H1 (cell line): ENCODE measurements around the gene HIPK2. TPM values are rescaled to one million over a fixed set of nuclear protein-coding genes. Genes with fewer than 3 reads are reported as not detected.

Experiments
- CTCF ChIA-PET: fragments of 300-600 bp; sonication (Branson Sonifier 250); formaldehyde crosslinking; loops from one replicate; lab custom pipeline; 2021; ENCODE audit not compliant: partially characterized antibody; lab: Charles Lee
- POLR2A ChIA-PET: fragments of 300-600 bp; sonication (Branson Sonifier 250); formaldehyde crosslinking; loops from one replicate; lab custom pipeline; 2021; ENCODE audit warnings: inconsistent platforms; ENCODE audit not compliant: partially characterized antibody; lab: Charles Lee
- DNase-seq, 2 experiments: peaks; one replicate each; pipeline versions ENCODE4 v3.0.0 to v3.0.0-alpha.2; 2010 to 2022; ENCODE audit warnings: low spot score in 2 of 2, low read depth in 1 of 2, mixed read lengths in 1 of 2
- FAIRE-seq: peaks from 2 replicates; lab custom pipeline; 2011; peaks lifted over from hg19 to GRCh38; lab: Jason Lieb, UNC
- H2AFZ ChIP-seq: 2 replicates; pipeline ENCODE4 v1.8.1; 2012; ENCODE audit warnings: low read length, inconsistent platforms
- H2AK5ac ChIP-seq: 2 replicates; pipeline ENCODE4 v1.6.1; 2013; ENCODE audit warnings: low read depth, low read length
- H2BK120ac ChIP-seq: replicated peaks from 2 replicates; pipeline ENCODE3; 2013; ENCODE audit warnings: low read depth, low read length, inconsistent platforms
- H2BK12ac ChIP-seq: 2 replicates; pipeline ENCODE4 v1.6.1; 2013; ENCODE audit warnings: low read depth, low read length
- H2BK15ac ChIP-seq: 2 replicates; pipeline ENCODE4 v1.6.1; 2013; ENCODE audit warnings: low read length
- H2BK20ac ChIP-seq: 2 replicates; pipeline ENCODE4 v1.6.1; 2013; ENCODE audit warnings: low read length
- H2BK5ac ChIP-seq: 2 replicates; pipeline ENCODE4 v1.6.1; 2013; ENCODE audit warnings: low read depth, low read length
- H3K14ac ChIP-seq: 2 replicates; pipeline ENCODE4 v1.6.1; 2013; ENCODE audit warnings: inconsistent platforms; ENCODE audit not compliant: insufficient read length
- H3K18ac ChIP-seq: 2 replicates; pipeline ENCODE4 v1.6.1; 2013; ENCODE audit warnings: low read length; ENCODE audit errors: extremely low read depth
- H3K23ac ChIP-seq: 2 replicates; pipeline ENCODE4 v1.6.1; 2013; ENCODE audit warnings: inconsistent platforms; ENCODE audit not compliant: insufficient read length
- H3K23me2 ChIP-seq: 2 replicates; pipeline ENCODE4 v1.6.1; 2013; ENCODE audit warnings: low read depth, low read length
- H3K27ac ChIP-seq: 2 replicates; pipeline ENCODE4 v1.6.1; 2011; ENCODE audit warnings: low read depth, low read length, inconsistent platforms
- H3K27me3 ChIP-seq, 4 experiments: replicated peaks in 1 of 4; 1 replicate in 1 of 4; 2 replicates in 3 of 4; pipeline versions ENCODE4 v1.6.1 to v1.8.1; 2011 to 2013; ENCODE audit warnings: low read length in 3 of 4, mild to moderate bottlenecking in 3 of 4, inconsistent platforms in 2 of 4, mixed read lengths in 2 of 4, moderate library complexity in 1 of 4; ENCODE audit not compliant: control insufficient read depth in 3 of 4, insufficient read depth in 3 of 4; ENCODE audit errors: extremely low read depth in 1 of 4
- H3K36me3 ChIP-seq, 4 experiments: 2 replicates each; pipeline versions ENCODE4 v1.6.1 to v1.8.1; 2011 to 2013; ENCODE audit warnings: mild to moderate bottlenecking in 4 of 4, low read length in 3 of 4, moderate library complexity in 2 of 4, control low read depth in 1 of 4, inconsistent platforms in 1 of 4; ENCODE audit not compliant: insufficient read depth in 4 of 4, control insufficient read depth in 2 of 4
- H3K4ac ChIP-seq: replicated peaks from 2 replicates; pipeline ENCODE3; 2013; ENCODE audit warnings: low read length, low read depth, mixed read lengths, inconsistent platforms; ENCODE audit not compliant: insufficient read length
- H3K4me1 ChIP-seq, 4 experiments: replicated peaks in 1 of 4; 1 replicate in 1 of 4; 2 replicates in 3 of 4; pipeline versions ENCODE4 v1.6.1 to v1.8.1; 2011 to 2013; ENCODE audit warnings: low read length in 3 of 4, inconsistent platforms in 2 of 4, mixed read lengths in 1 of 4; ENCODE audit not compliant: insufficient read depth in 4 of 4, control insufficient read depth in 3 of 4
- H3K4me2 ChIP-seq, 2 experiments: 2 replicates each; pipeline versions ENCODE4 v1.6.1 to v1.8.1; 2011 to 2013; ENCODE audit warnings: low read depth in 2 of 2, low read length in 2 of 2, control low read depth in 1 of 2, inconsistent platforms in 1 of 2, mild to moderate bottlenecking in 1 of 2; ENCODE audit not compliant: insufficient read depth in 1 of 2
- H3K4me3 ChIP-seq, 4 experiments: fragments of 200-600, 300-600 bp in 1 of 4; sonication (generic), shearing (Covaris generic), sonication (Bioruptor Twin) in 1 of 4; 2 replicates each; pipeline versions ENCODE4 v1.5.1 to v1.8.1; 2011 to 2016; ENCODE audit warnings: low read length in 4 of 4, low read depth in 3 of 4, control low read depth in 2 of 4, inconsistent platforms in 2 of 4, mild to moderate bottlenecking in 2 of 4, mixed read lengths in 1 of 4, moderate library complexity in 1 of 4; ENCODE audit not compliant: insufficient read depth in 2 of 4; ENCODE audit errors: extremely low read depth in 1 of 4
- H3K56ac ChIP-seq: replicated peaks from 2 replicates; pipeline ENCODE3; 2013; ENCODE audit warnings: low read depth, mild to moderate bottlenecking, mixed read lengths, low read length, inconsistent platforms; ENCODE audit not compliant: insufficient read length
- H3K79me1 ChIP-seq: 2 replicates; pipeline ENCODE4 v1.6.1; 2013; ENCODE audit warnings: low read depth, low read length, control low read depth
- H3K79me2 ChIP-seq, 2 experiments: 2 replicates each; pipeline versions ENCODE4 v1.6.1 to v1.8.1; 2012 to 2013; ENCODE audit warnings: low read length in 2 of 2, mild to moderate bottlenecking in 2 of 2, inconsistent platforms in 1 of 2; ENCODE audit not compliant: insufficient read depth in 2 of 2, control insufficient read depth in 1 of 2
- H3K9ac ChIP-seq, 4 experiments: replicated peaks in 1 of 4; 1 replicate in 1 of 4; 2 replicates in 3 of 4; pipeline versions ENCODE4 v1.6.1 to v1.8.1; 2011 to 2013; ENCODE audit warnings: low read depth in 3 of 4, low read length in 3 of 4, control low read depth in 2 of 4, mild to moderate bottlenecking in 2 of 4, moderate library complexity in 2 of 4, inconsistent platforms in 1 of 4; ENCODE audit errors: extremely low read depth in 1 of 4
- H3K9me3 ChIP-seq, 2 experiments: 2 replicates each; pipeline versions ENCODE4 v1.6.1 to v1.8.1; 2012 to 2013; ENCODE audit warnings: mild to moderate bottlenecking in 2 of 2, moderate library complexity in 2 of 2, control low read depth in 1 of 2, inconsistent platforms in 1 of 2, low read depth in 1 of 2, low read length in 1 of 2, mixed read lengths in 1 of 2; ENCODE audit not compliant: insufficient read depth in 2 of 2
- H4K20me1 ChIP-seq, 2 experiments: replicated peaks in 1 of 2; 2 replicates each; pipeline versions ENCODE3 to v1.8.1; 2011 to 2013; ENCODE audit warnings: inconsistent platforms in 2 of 2, low read length in 2 of 2, mild to moderate bottlenecking in 1 of 2; ENCODE audit not compliant: insufficient read depth in 2 of 2, control insufficient read depth in 1 of 2
- H4K5ac ChIP-seq: 2 replicates; pipeline ENCODE4 v1.6.1; 2013; ENCODE audit warnings: low read length, low read depth, mixed read lengths, inconsistent platforms; ENCODE audit not compliant: insufficient read length
- H4K8ac ChIP-seq: 2 replicates; pipeline ENCODE4 v1.8.0; 2013; ENCODE audit warnings: mild to moderate bottlenecking, moderate library complexity, low read length, inconsistent platforms; ENCODE audit not compliant: insufficient read depth; ENCODE audit errors: extremely low read depth
- H4K91ac ChIP-seq: replicated peaks from 2 replicates; pipeline ENCODE3; 2013; ENCODE audit warnings: low read length, mixed read lengths, inconsistent platforms; ENCODE audit not compliant: insufficient read length
- BCL11A ChIP-seq, 2 experiments: IDR thresholded peaks; one replicate each; pipeline ENCODE4 v1.6.1; 2011; ENCODE audit warnings: low read depth in 2 of 2, low read length in 2 of 2, mild to moderate bottlenecking in 2 of 2
- CEBPB ChIP-seq: IDR thresholded peaks from 2 replicates; pipeline ENCODE4 v1.6.1; 2012; ENCODE audit warnings: low read depth, low read length
- EZH2 ChIP-seq: fragments of 200-600 bp; sonication (generic); IDR thresholded peaks from 2 replicates; pipeline ENCODE4 v1.7.1; 2012; ENCODE audit warnings: low read depth, mild to moderate bottlenecking, moderate library complexity, low read length, inconsistent platforms; ENCODE audit not compliant: severe bottlenecking
- HDAC2 ChIP-seq, 2 experiments: fragments of 300-600 bp in 1 of 2; sonication (generic) in 1 of 2; IDR thresholded peaks; 2 replicates each; pipeline ENCODE4 v1.6.1; 2011 to 2012; ENCODE audit warnings: low read depth in 2 of 2, low read length in 2 of 2, mild to moderate bottlenecking in 2 of 2, moderate library complexity in 2 of 2, borderline replicate concordance in 1 of 2, inconsistent platforms in 1 of 2
- KDM4A ChIP-seq: IDR thresholded peaks from one replicate; pipeline ENCODE4 v1.7.1; 2012; ENCODE audit warnings: low read depth, mild to moderate bottlenecking, moderate library complexity, low read length, inconsistent platforms; ENCODE audit not compliant: severe bottlenecking
- MAFK ChIP-seq: IDR thresholded peaks from 2 replicates; pipeline ENCODE4 v1.6.1; 2012; ENCODE audit warnings: low read depth, mild to moderate bottlenecking, improper control_type of control experiment, low read length
- NANOG ChIP-seq: IDR thresholded peaks from 2 replicates; pipeline ENCODE4 v1.6.1; 2011; ENCODE audit warnings: low read length, low read depth, mild to moderate bottlenecking, inconsistent platforms; ENCODE audit not compliant: insufficient read depth, poor library complexity, severe bottlenecking
- POLR2A ChIP-seq, 2 experiments: IDR thresholded peaks; 1 replicate in 1 of 2; 2 replicates in 1 of 2; pipeline ENCODE4 v1.6.1; 2011; ENCODE audit warnings: low read depth in 2 of 2, low read length in 2 of 2, mild to moderate bottlenecking in 2 of 2; ENCODE audit errors: control extremely low read depth in 1 of 2
- POU5F1 ChIP-seq: IDR thresholded peaks from 2 replicates; pipeline ENCODE4 v1.6.1; 2011; ENCODE audit warnings: low read depth, mild to moderate bottlenecking, low read length, moderate library complexity
- SAP30 ChIP-seq: fragments of 300-600 bp; sonication (generic); IDR thresholded peaks from 2 replicates; pipeline ENCODE4 v1.7.1; 2012; ENCODE audit warnings: low read length, moderate library complexity, mild to moderate bottlenecking, inconsistent platforms; ENCODE audit not compliant: insufficient read depth, insufficient replicate concordance
- SUZ12 ChIP-seq: fragments of 200-600 bp; sonication (generic); IDR thresholded peaks from 2 replicates; pipeline ENCODE4 v1.6.1; 2012; ENCODE audit warnings: mild to moderate bottlenecking, inconsistent platforms, low read length, moderate library complexity, mixed read lengths
- WGBS, 2 experiments: shearing (Covaris generic) in 1 of 2; methylation state at CpG; one replicate each; pipeline versions ENCODE4 v1.1.6 to v1.1.7; 2013 to 2015; ENCODE audit warnings: low lambda C conversion rate in 2 of 2, mixed read lengths in 2 of 2, inconsistent platforms in 1 of 2, low coverage in 1 of 2, missing lambda C conversion rate in 1 of 2; ENCODE audit not compliant: insufficient replicate concordance in 2 of 2, insufficient coverage in 1 of 2, insufficient read length in 1 of 2; ENCODE audit errors: extremely low coverage in 1 of 2, missing lambda C conversion rate in 1 of 2; 5-methylcytosine and 5-hydroxymethylcytosine counted together
- polyA plus RNA-seq, 7 experiments: library from polyadenylated mRNA; depleted of rRNA in 3 of 7; stranded (reverse) in 5 of 7; unstranded in 2 of 7; fragments of >200 nt in 5 of 7; fragments of 200-250 nt in 2 of 7; gene quantifications; 1 replicate in 5 of 7; 2 replicates in 1 of 7; 4 replicates in 1 of 7; pipeline versions ENCODE4 v1.2.1 to v1.2.3, GENCODE V29; 2011 to 2013; ENCODE audit warnings: missing spikeins in 2 of 7, mixed read lengths in 2 of 7
- total RNA-seq: library from RNA; stranded (reverse); fragmentation: NEBNext Ultra II Directional; extraction: Animal tissue kit (Norgen Biotek cat#: 25700); gene quantifications from 2 replicates; pipeline ENCODE4 v1.2.1, GENCODE V29; 2021
- TF ChIP-seq, protein P1 (sequence below): IDR thresholded peaks from 2 replicates; pipeline ENCODE4 v1.6.1; 2012; ENCODE audit warnings: low read length, inconsistent platforms

Gene HIPK2
- total and polyA plus RNA-seq, 2 of the 8 experiments (the other 6 are each of a cell fraction or from before 2014, with no cell fraction given), result 8.3 to 24.3 TPM

DNA sequence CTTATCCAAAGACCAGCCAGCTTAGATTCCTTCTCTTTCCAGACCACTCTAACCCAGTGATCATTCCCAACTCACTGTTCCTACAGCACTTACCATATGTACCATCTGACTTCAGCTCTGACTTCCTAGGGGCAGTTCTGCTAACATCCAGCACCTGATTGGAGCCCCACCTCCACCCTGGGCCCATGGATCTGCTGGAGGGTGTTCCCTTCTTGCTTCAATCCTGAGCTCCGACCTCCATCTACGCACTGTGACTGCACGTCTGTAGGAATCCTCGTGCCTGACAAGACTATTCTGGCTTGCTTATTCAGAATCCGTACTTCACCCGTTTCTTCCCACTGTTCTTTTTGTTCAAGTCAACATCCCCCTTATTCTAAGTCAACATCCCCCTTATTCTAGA is 57.6 kb downstream of the HIPK2 start:
- DNase-seq, result no peak
- H3K4me2 ChIP-seq, result no peak overlapping the region
- ChIA-PET POLR2A (no interaction called here), CTCF (interaction anchor here (0.7 to 1.7 kb wide), 6 partner anchors 11 to 220 kb away, joined by 3 to 4 read pairs (median 3); no protein-coding TSS in a partner anchor)
- H3K23me2 ChIP-seq, result no peaks in the 10 kb centered on the region
- no peak overlapping the region for H3K18ac ChIP-seq
- H3K27me3 ChIP-seq, result no peaks in the 10 kb centered on the region
- H2AK5ac ChIP-seq, result no peak overlapping the region
- no peak for FAIRE-seq
- H2BK120ac ChIP-seq, result no peak overlapping the region
- no peak overlapping the region for H2BK12ac ChIP-seq
- no peak overlapping the region for H4K8ac ChIP-seq
- H2BK20ac ChIP-seq, result no peak overlapping the region
- H3K79me2 ChIP-seq, result peaks cover 0 to 5% of the 10 kb centered on the region in 2 experiments; a peak in 1 of 4 replicates
- H4K5ac ChIP-seq, result no peak overlapping the region
- H3K79me1 ChIP-seq, result no peaks in the 10 kb centered on the region
- H2BK15ac ChIP-seq, result no peak overlapping the region
- H3K36me3 ChIP-seq, result peaks cover 0 to 13% (median 4%) of the 10 kb centered on the region in 4 experiments; a peak in 5 of 8 replicates
- H3K14ac ChIP-seq, result no peak overlapping the region
- H3K9me3 ChIP-seq, result no peaks in the 10 kb centered on the region
- H4K91ac ChIP-seq, result no peak overlapping the region
- no peak overlapping the region for H3K4ac ChIP-seq
- no peak overlapping the region for H3K9ac ChIP-seq
- WGBS, 2 experiments, result 89% methylated on average over 6 of the region's 6 CpGs; no CpG with 5 or more reads in 1 of the 2 experiments
- H2BK5ac ChIP-seq, result no peak overlapping the region
- H3K56ac ChIP-seq, result no peak overlapping the region
- no peak overlapping the region for H3K27ac ChIP-seq
- H3K4me1 ChIP-seq, result peaks cover 0 to 2% (median 0%) of the 10 kb centered on the region in 4 experiments; a peak in 1 of 7 replicates
- no peak overlapping the region for H2AFZ ChIP-seq
- H3K23ac ChIP-seq, result no peak overlapping the region
- H3K4me3 ChIP-seq, result no peak overlapping the region
- no peaks in the 10 kb centered on the region for H4K20me1 ChIP-seq
- TF ChIP-seq, protein P1, sequence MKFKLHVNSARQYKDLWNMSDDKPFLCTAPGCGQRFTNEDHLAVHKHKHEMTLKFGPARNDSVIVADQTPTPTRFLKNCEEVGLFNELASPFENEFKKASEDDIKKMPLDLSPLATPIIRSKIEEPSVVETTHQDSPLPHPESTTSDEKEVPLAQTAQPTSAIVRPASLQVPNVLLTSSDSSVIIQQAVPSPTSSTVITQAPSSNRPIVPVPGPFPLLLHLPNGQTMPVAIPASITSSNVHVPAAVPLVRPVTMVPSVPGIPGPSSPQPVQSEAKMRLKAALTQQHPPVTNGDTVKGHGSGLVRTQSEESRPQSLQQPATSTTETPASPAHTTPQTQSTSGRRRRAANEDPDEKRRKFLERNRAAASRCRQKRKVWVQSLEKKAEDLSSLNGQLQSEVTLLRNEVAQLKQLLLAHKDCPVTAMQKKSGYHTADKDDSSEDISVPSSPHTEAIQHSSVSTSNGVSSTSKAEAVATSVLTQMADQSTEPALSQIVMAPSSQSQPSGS, result no peak
- TF ChIP-seq NANOG (no peak), POU5F1 (no peak), HDAC2 (IDR thresholded peaks at IDR 0.05; ENCODE audit: borderline replicate concordance in 1 of 2, low read depth in 2 of 2, low read length in 2 of 2) (no peak), SAP30 (no peak), MAFK (no peak), CEBPB (no peak), EZH2 (no peak), SUZ12 (no peak), POLR2A (IDR thresholded peaks at IDR 0.05; ENCODE audit: control extremely low read depth in 1 of 2, low read depth in 2 of 2, low read length in 2 of 2) (no peak), BCL11A (IDR thresholded peaks at IDR 0.05; ENCODE audit: low read depth in 2 of 2, low read length in 2 of 2) (no peak), KDM4A (no peak)
